Endothelial cell of umbilical vein (primary cell): ENCODE measurements around the gene OR52B6. TPM values are rescaled to one million over a fixed set of nuclear protein-coding genes. Genes with fewer than 3 reads are reported as not detected.
A peak's percentile ranks its signal among the peaks of the same experiment; 100 is the strongest.

Experiments used
- BruUV-seq: library from RNA; stranded (reverse); fragments of 400-500 nt; replicated peaks from 2 replicates; lab custom pipeline; 2021; lab: Mats Ljungman, UMichigan
- CTCF ChIA-PET: fragments of 300-600, 350-600 bp; sonication (Branson Sonifier 250); formaldehyde crosslinking; loops from one replicate; lab custom pipeline; 2021; ENCODE audit warnings: antibody characterized with exemption, inconsistent platforms; lab: Charles Lee
- POLR2A ChIA-PET: fragments of 300-600, 350-600 bp; sonication (Branson Sonifier 250); formaldehyde crosslinking; loops from one replicate; lab custom pipeline; 2021; ENCODE audit warnings: antibody characterized with exemption, inconsistent platforms; lab: Charles Lee
- DNase-seq: peaks from one replicate; pipeline ENCODE4 v3.0.0-alpha.2; 2011; ENCODE audit warnings: low read depth, low spot score
- FAIRE-seq: peaks from 2 replicates; lab custom pipeline; 2011; peaks lifted over from hg19 to GRCh38; lab: Jason Lieb, UNC
- H2AFZ ChIP-seq: 2 replicates; pipeline ENCODE4 v1.6.0; 2012; ENCODE audit warnings: low read depth, low read length, control low read depth, inconsistent platforms
- H3K27ac ChIP-seq: 2 replicates; pipeline ENCODE4 v1.5.1; 2011; ENCODE audit warnings: low read depth, mild to moderate bottlenecking, control low read depth, low read length, moderate library complexity; ENCODE audit not compliant: insufficient read depth
- H3K27me3 ChIP-seq, 2 experiments: 2 replicates each; pipeline versions ENCODE4 v1.6.0 to v1.6.1; 2011; ENCODE audit warnings: low read length in 2 of 2, mixed read lengths in 1 of 2; ENCODE audit not compliant: control insufficient read depth in 2 of 2, insufficient read depth in 2 of 2
- H3K36me3 ChIP-seq, 2 experiments: 2 replicates in 1 of 2; 3 replicates in 1 of 2; pipeline ENCODE4 v1.5.1; 2011; ENCODE audit warnings: low read length in 2 of 2, mild to moderate bottlenecking in 1 of 2, moderate library complexity in 1 of 2; ENCODE audit not compliant: control insufficient read depth in 2 of 2, insufficient read depth in 2 of 2; ENCODE audit errors: extremely low read depth in 1 of 2
- H3K4me1 ChIP-seq: 3 replicates; pipeline ENCODE4 v1.5.1; 2011; ENCODE audit warnings: mild to moderate bottlenecking, low read length; ENCODE audit not compliant: control insufficient read depth, insufficient read depth; ENCODE audit errors: extremely low read depth
- H3K4me2 ChIP-seq: 2 replicates; pipeline ENCODE4 v1.6.1; 2011; ENCODE audit warnings: low read length, control low read depth, mixed read lengths; ENCODE audit not compliant: insufficient read depth
- H3K4me3 ChIP-seq, 3 experiments: fragments of 200-600 bp in 1 of 3; sonication (generic), shearing (Covaris generic) in 1 of 3; replicated peaks in 1 of 3; 2 replicates each; pipeline ENCODE4 v1.5.1; 2011 to 2016; ENCODE audit warnings: control low read depth in 3 of 3, low read length in 3 of 3, mild to moderate bottlenecking in 2 of 3, inconsistent platforms in 1 of 3, low read depth in 1 of 3, moderate library complexity in 1 of 3; ENCODE audit not compliant: insufficient read depth in 1 of 3
- H3K79me2 ChIP-seq: 2 replicates; pipeline ENCODE4 v1.6.0; 2012; ENCODE audit warnings: low read length, inconsistent platforms; ENCODE audit not compliant: control insufficient read depth, insufficient read depth
- H3K9ac ChIP-seq: replicated peaks from 2 replicates; pipeline ENCODE3; 2011; ENCODE audit warnings: low read length, control low read depth; ENCODE audit not compliant: insufficient read depth; ENCODE audit errors: extremely low read depth
- H3K9me1 ChIP-seq: replicated peaks from 3 replicates; pipeline ENCODE4 v1.6.0; 2011; ENCODE audit warnings: mild to moderate bottlenecking, low read length; ENCODE audit not compliant: control insufficient read depth, insufficient read depth; ENCODE audit errors: extremely low read depth
- H3K9me3 ChIP-seq: replicated peaks from 2 replicates; pipeline ENCODE4 v1.5.1; 2012; ENCODE audit warnings: low read length, inconsistent platforms; ENCODE audit not compliant: control insufficient read depth, insufficient read depth
- H4K20me1 ChIP-seq: replicated peaks from 2 replicates; pipeline ENCODE3; 2011; ENCODE audit warnings: mild to moderate bottlenecking, low read length; ENCODE audit not compliant: control insufficient read depth, insufficient read depth; ENCODE audit errors: extremely low read depth
- CTCF ChIP-seq, 2 donors: IDR thresholded peaks; 1 replicate in 1 of 2; 2 replicates in 1 of 2; pipeline ENCODE4 v1.5.1; 2011; ENCODE audit warnings: low read length in 2 of 2, mild to moderate bottlenecking in 2 of 2, moderate library complexity in 2 of 2, control low read depth in 1 of 2, inconsistent platforms in 1 of 2, low read depth in 1 of 2; ENCODE audit not compliant: insufficient read depth in 1 of 2; ENCODE audit errors: extremely low read depth in 1 of 2
- EZH2 ChIP-seq: IDR thresholded peaks from 2 replicates; pipeline ENCODE4 v1.6.1; 2012; ENCODE audit warnings: borderline replicate concordance, low read depth, mild to moderate bottlenecking, moderate library complexity, low read length, inconsistent platforms; ENCODE audit not compliant: severe bottlenecking
- FOS ChIP-seq: IDR thresholded peaks from 2 replicates; pipeline ENCODE4 v1.6.1; 2011; ENCODE audit warnings: mild to moderate bottlenecking, low read length, moderate library complexity, borderline replicate concordance; ENCODE audit not compliant: insufficient read depth
- GATA2 ChIP-seq: IDR thresholded peaks from 2 replicates; pipeline ENCODE4 v1.7.0; 2011; ENCODE audit warnings: low read depth, mild to moderate bottlenecking, moderate library complexity, mixed read lengths, low read length; ENCODE audit not compliant: insufficient read length, insufficient read depth
- JUN ChIP-seq: IDR thresholded peaks from 2 replicates; pipeline ENCODE4 v1.6.1; 2011; ENCODE audit warnings: borderline replicate concordance, low read depth; ENCODE audit not compliant: insufficient read length, insufficient read depth
- MAX ChIP-seq: IDR thresholded peaks from 2 replicates; pipeline ENCODE4 v1.6.1; 2011; ENCODE audit not compliant: insufficient read depth, insufficient read length
- MYC ChIP-seq: IDR thresholded peaks from one replicate; pipeline ENCODE4 v1.6.1; 2011; ENCODE audit warnings: mild to moderate bottlenecking, low read depth, low read length
- POLR2A ChIP-seq: IDR thresholded peaks from 2 replicates; pipeline ENCODE4 v1.6.1; 2012; ENCODE audit warnings: low read depth, mild to moderate bottlenecking, control low read depth, low read length
- POLR2AphosphoS5 ChIP-seq: IDR thresholded peaks from 2 replicates; pipeline ENCODE4 v1.6.1; 2012; ENCODE audit warnings: low read depth, mild to moderate bottlenecking, control low read depth, low read length, moderate library complexity; ENCODE audit not compliant: insufficient read depth
- dilution Hi-C: fragments of 300-500 bp; cut with MboI; formaldehyde crosslinking; loops from one replicate; pipeline ENCODE4 v1.15.0; 2019; ENCODE audit warnings: low sequenced_read_pairs; ENCODE audit not compliant: extremely low pct_ligation_motif_present
- intact Hi-C: fragments of 100-400 bp; cut with micrococcal nuclease; formaldehyde crosslinking; loops from one replicate; pipeline ENCODE4 v1.10.0; 2022
- polyA plus RNA-seq, 4 experiments: library from polyadenylated mRNA; depleted of rRNA in 3 of 4; stranded (reverse) in 3 of 4; unstranded in 1 of 4; fragments of >200 nt; gene quantifications; 2 replicates each; pipeline versions ENCODE4 v1.2.1 to v1.2.3, GENCODE V29; 2011 to 2012; ENCODE audit warnings: missing spikeins in 1 of 4
- total RNA-seq: library from RNA; stranded (reverse); gene quantifications from 2 replicates; pipeline ENCODE4 v1.2.3, GENCODE V29; 2021

The OR52B6 gene
- total and polyA plus RNA-seq, 2 donors (not counting 3 experiments of a cell fraction or from before 2014, with no cell fraction given) = not detected

- ChIA-PET POLR2A (no interaction called here), CTCF (interaction anchor here (0.9 to 1.6 kb wide), 3 partner anchors 13 to 25 kb away, joined by 3 to 8 read pairs (median 3); no protein-coding TSS in a partner anchor)
- Histone ChIP-seq H3K4me3 (peak overlapping the region in 2 of 3 experiments; percentile 40 to 90), H4K20me1 (no peaks in the 10 kb centered on the region), H3K27me3 (no peaks in the 10 kb centered on the region), H3K9me1 (no peaks in the 10 kb centered on the region), H2AFZ (peak overlapping the region; percentile 95), H3K27ac (peak overlapping the region; percentile 76), H3K4me2 (peak overlapping the region; percentile 93), H3K4me1 (peaks cover 22% of the 10 kb centered on the region), H3K9ac (peak overlapping the region; percentile 79), H3K79me2 (no peaks in the 10 kb centered on the region), H3K36me3 (no peaks in the 10 kb centered on the region), H3K9me3 (no peaks in the 10 kb centered on the region)
- TF ChIP-seq MAX (no peak), JUN (no peak), POLR2AphosphoS5 (no peak), GATA2 (no peak), FOS (no peak)
- FAIRE-seq = peak; percentile 47
- intact Hi-C loops (loop anchor here (1.0 kb wide), 1 partner anchor 25 kb away; no protein-coding TSS in a partner anchor), dilution Hi-C loops (no loop called here)
- no TSS peak for BruUV-seq
- DNase-seq = no peak
Measured at GRCh38 chr11:5625281-5625680, 44.6 kb downstream of the OR52B6 start.

GRCh38 chr11:5626196-5626595 lies 45.5 kb downstream of the OR52B6 start:
- Histone ChIP-seq H3K9me1 (no peaks in the 10 kb centered on the region), H3K4me1 (peaks cover 14% of the 10 kb centered on the region), H3K4me2 (no peak overlapping the region), H3K9ac (no peak overlapping the region), H3K27ac (no peak overlapping the region), H3K27me3 (no peaks in the 10 kb centered on the region), H2AFZ (no peak overlapping the region), H3K4me3 (no peak overlapping the region), H4K20me1 (no peaks in the 10 kb centered on the region), H3K9me3 (no peaks in the 10 kb centered on the region), H3K36me3 (no peaks in the 10 kb centered on the region), H3K79me2 (no peaks in the 10 kb centered on the region)
- dilution Hi-C loops = no loop called here
- ChIA-PET POLR2A (no interaction called here), CTCF (no interaction called here)
- FAIRE-seq (no peak), DNase-seq (no peak)
- no peak for TF ChIP-seq POLR2AphosphoS5
- TF ChIP-seq EZH2 = no peak
- TF ChIP-seq MYC = no peak
- TF ChIP-seq FOS = no peak
- no peak for TF ChIP-seq JUN
- TF ChIP-seq POLR2A = no peak
- TF ChIP-seq MAX = no peak
- TF ChIP-seq CTCF (IDR thresholded peaks at IDR 0.05; ENCODE audit: extremely low read depth in 1 of 2, insufficient read depth in 1 of 2, low read depth in 1 of 2, low read length in 2 of 2) = no peak
- TF ChIP-seq GATA2 = no peak
- no TSS peak for BruUV-seq
- intact Hi-C loops = no loop called here
